Panc1 (cell line): ENCODE measurements around the gene PAK4.

Source experiments
- POLR2AphosphoS5 ChIP-seq: IDR thresholded peaks from 2 replicates; pipeline ENCODE4 v1.6.1; 2012; ENCODE audit warnings: mild to moderate bottlenecking, low read depth, low read length, moderate library complexity
- TCF7L2 ChIP-seq: IDR thresholded peaks from 2 replicates; pipeline ENCODE4 v1.6.1; 2011; ENCODE audit warnings: mild to moderate bottlenecking, low read depth, low read length, inconsistent platforms
- TF ChIP-seq, protein P1 (sequence below): fragments of 450-650 bp; IDR thresholded peaks from 2 replicates; pipeline ENCODE4 v1.5.1; 2017; ENCODE audit warnings: mild to moderate bottlenecking
- TF ChIP-seq, protein P2 (sequence below), 2 experiments: IDR thresholded peaks; 2 replicates each; pipeline ENCODE4 v1.6.1; 2011 to 2012; ENCODE audit warnings: low read depth in 2 of 2, control low read depth in 1 of 2, low read length in 1 of 2, mild to moderate bottlenecking in 1 of 2, moderate library complexity in 1 of 2; ENCODE audit not compliant: insufficient read depth in 1 of 2

DNA sequence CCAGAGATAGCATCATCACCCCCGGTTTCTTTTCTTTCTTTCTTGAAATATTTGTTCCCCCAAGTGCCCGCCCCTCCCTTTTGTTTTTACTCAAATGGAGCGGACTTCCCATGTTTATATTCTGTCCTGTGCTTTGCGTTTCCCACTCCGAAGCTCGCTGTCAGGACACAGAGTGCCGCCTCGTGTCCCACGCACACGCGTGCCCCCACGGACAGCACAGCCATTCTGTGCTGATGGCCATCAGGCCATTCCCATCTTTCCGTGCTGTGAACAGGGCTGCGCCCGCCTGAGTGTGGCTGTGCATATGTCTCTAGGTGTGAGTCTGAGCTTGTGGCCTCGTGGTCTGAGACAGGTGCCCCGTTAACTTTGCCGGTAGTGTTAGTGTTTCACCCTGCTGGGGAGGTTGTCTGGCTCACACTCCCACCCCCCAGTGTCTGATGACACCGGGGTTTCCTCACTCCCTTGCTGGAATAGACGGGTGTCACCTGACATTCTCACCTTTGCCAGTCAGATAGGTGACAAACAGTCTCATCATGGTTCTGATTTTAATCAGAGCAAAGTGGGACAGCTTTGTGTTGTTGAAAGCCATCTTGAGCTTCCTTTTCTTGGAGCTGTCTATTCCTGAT, 6.9 kb downstream of the PAK4 start:
- TF ChIP-seq, protein P1, sequence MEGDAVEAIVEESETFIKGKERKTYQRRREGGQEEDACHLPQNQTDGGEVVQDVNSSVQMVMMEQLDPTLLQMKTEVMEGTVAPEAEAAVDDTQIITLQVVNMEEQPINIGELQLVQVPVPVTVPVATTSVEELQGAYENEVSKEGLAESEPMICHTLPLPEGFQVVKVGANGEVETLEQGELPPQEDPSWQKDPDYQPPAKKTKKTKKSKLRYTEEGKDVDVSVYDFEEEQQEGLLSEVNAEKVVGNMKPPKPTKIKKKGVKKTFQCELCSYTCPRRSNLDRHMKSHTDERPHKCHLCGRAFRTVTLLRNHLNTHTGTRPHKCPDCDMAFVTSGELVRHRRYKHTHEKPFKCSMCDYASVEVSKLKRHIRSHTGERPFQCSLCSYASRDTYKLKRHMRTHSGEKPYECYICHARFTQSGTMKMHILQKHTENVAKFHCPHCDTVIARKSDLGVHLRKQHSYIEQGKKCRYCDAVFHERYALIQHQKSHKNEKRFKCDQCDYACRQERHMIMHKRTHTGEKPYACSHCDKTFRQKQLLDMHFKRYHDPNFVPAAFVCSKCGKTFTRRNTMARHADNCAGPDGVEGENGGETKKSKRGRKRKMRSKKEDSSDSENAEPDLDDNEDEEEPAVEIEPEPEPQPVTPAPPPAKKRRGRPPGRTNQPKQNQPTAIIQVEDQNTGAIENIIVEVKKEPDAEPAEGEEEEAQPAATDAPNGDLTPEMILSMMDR, result no peak
- TF ChIP-seq POLR2AphosphoS5 (no peak), TCF7L2 (no peak)
- TF ChIP-seq, protein P2, sequence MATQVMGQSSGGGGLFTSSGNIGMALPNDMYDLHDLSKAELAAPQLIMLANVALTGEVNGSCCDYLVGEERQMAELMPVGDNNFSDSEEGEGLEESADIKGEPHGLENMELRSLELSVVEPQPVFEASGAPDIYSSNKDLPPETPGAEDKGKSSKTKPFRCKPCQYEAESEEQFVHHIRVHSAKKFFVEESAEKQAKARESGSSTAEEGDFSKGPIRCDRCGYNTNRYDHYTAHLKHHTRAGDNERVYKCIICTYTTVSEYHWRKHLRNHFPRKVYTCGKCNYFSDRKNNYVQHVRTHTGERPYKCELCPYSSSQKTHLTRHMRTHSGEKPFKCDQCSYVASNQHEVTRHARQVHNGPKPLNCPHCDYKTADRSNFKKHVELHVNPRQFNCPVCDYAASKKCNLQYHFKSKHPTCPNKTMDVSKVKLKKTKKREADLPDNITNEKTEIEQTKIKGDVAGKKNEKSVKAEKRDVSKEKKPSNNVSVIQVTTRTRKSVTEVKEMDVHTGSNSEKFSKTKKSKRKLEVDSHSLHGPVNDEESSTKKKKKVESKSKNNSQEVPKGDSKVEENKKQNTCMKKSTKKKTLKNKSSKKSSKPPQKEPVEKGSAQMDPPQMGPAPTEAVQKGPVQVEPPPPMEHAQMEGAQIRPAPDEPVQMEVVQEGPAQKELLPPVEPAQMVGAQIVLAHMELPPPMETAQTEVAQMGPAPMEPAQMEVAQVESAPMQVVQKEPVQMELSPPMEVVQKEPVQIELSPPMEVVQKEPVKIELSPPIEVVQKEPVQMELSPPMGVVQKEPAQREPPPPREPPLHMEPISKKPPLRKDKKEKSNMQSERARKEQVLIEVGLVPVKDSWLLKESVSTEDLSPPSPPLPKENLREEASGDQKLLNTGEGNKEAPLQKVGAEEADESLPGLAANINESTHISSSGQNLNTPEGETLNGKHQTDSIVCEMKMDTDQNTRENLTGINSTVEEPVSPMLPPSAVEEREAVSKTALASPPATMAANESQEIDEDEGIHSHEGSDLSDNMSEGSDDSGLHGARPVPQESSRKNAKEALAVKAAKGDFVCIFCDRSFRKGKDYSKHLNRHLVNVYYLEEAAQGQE (IDR thresholded peaks at IDR 0.05; ENCODE audit: insufficient read depth in 1 of 2, low read depth in 2 of 2, low read length in 1 of 2), result 0 out of 4 replicates have a peak, but pooled peaks of 1 of the 2 experiments have one; percentile 33
